KMS-11 (cell line): ENCODE measurements around the gene TEX22.

ENCODE experiments used
- H2AFZ ChIP-seq: fragments of 200-600 bp; sonication (generic); 2 replicates; pipeline ENCODE4 v1.6.1; 2016; ENCODE audit warnings: antibody characterized with exemption, mixed run types, low read depth
- H3K27ac ChIP-seq: fragments of 200-600 bp; sonication (generic); 2 replicates; pipeline ENCODE4 v1.6.1; 2016; ENCODE audit warnings: mild to moderate bottlenecking, mixed run types
- H3K27me3 ChIP-seq: fragments of 200-600 bp; sonication (generic); 2 replicates; pipeline ENCODE4 v1.6.1; 2017; ENCODE audit warnings: mild to moderate bottlenecking, low read depth, mixed run types, moderate library complexity; ENCODE audit not compliant: insufficient read depth
- H3K36me3 ChIP-seq: fragments of 200-600 bp; sonication (generic); 2 replicates; pipeline ENCODE4 v1.6.1; 2017; ENCODE audit warnings: mild to moderate bottlenecking, mixed run types; ENCODE audit not compliant: insufficient read depth
- H3K4me1 ChIP-seq: fragments of 200-600 bp; sonication (generic); 2 replicates; pipeline ENCODE4 v1.6.1; 2016; ENCODE audit warnings: mild to moderate bottlenecking, low read depth, mixed run types; ENCODE audit not compliant: poor library complexity, severe bottlenecking
- H3K4me2 ChIP-seq: fragments of 200-600 bp; sonication (generic); 2 replicates; pipeline ENCODE4 v1.7.0; 2016; ENCODE audit warnings: mild to moderate bottlenecking, mixed run types
- H3K4me3 ChIP-seq: fragments of 200-600 bp; sonication (generic); IDR thresholded peaks from 2 replicates; pipeline ENCODE4 v1.6.1; 2017; ENCODE audit warnings: low read depth, low read length, mixed read lengths; ENCODE audit not compliant: insufficient read depth
- H3K79me2 ChIP-seq: fragments of 200-600 bp; sonication (generic); 2 replicates; pipeline ENCODE4 v1.6.1; 2016; ENCODE audit warnings: low read depth, mixed run types; ENCODE audit not compliant: insufficient read depth
- H3K9ac ChIP-seq: fragments of 200-600 bp; sonication (generic); 2 replicates; pipeline ENCODE4 v1.6.1; 2016; ENCODE audit warnings: mild to moderate bottlenecking, mixed run types
- H4K20me1 ChIP-seq: fragments of 200-600 bp; sonication (generic); 2 replicates; pipeline ENCODE4 v1.6.1; 2016; ENCODE audit warnings: mild to moderate bottlenecking, mixed run types; ENCODE audit not compliant: insufficient read depth
- TF ChIP-seq, protein P1 (sequence below): fragments of 200-600 bp; sonication (generic); conservative IDR thresholded peaks from 2 replicates; pipeline ENCODE4 v1.6.1; 2017; ENCODE audit warnings: low read depth, mild to moderate bottlenecking, antibody characterized with exemption, low read length, moderate library complexity, mixed read lengths

TEX22 gene

GRCh38 chr14:105378873-105379685 lies 19.3 kb upstream of the TEX22 start:
- TF ChIP-seq, protein P1, sequence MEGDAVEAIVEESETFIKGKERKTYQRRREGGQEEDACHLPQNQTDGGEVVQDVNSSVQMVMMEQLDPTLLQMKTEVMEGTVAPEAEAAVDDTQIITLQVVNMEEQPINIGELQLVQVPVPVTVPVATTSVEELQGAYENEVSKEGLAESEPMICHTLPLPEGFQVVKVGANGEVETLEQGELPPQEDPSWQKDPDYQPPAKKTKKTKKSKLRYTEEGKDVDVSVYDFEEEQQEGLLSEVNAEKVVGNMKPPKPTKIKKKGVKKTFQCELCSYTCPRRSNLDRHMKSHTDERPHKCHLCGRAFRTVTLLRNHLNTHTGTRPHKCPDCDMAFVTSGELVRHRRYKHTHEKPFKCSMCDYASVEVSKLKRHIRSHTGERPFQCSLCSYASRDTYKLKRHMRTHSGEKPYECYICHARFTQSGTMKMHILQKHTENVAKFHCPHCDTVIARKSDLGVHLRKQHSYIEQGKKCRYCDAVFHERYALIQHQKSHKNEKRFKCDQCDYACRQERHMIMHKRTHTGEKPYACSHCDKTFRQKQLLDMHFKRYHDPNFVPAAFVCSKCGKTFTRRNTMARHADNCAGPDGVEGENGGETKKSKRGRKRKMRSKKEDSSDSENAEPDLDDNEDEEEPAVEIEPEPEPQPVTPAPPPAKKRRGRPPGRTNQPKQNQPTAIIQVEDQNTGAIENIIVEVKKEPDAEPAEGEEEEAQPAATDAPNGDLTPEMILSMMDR = no peak
- H3K36me3 ChIP-seq = no peaks in the 10 kb centered on the region
- no peak overlapping the region for H3K9ac ChIP-seq

GRCh38 chr14:105379946-105380345 lies 18.4 kb upstream of the TEX22 start:
- Histone ChIP-seq H3K4me1 (no peaks in the 10 kb centered on the region), H4K20me1 (no peaks in the 10 kb centered on the region), H3K27me3 (no peaks in the 10 kb centered on the region), H3K4me3 (no peak overlapping the region), H3K27ac (no peak overlapping the region), H3K4me2 (no peak overlapping the region), H3K79me2 (no peaks in the 10 kb centered on the region), H3K9ac (no peak overlapping the region), H2AFZ (no peak overlapping the region), H3K36me3 (no peaks in the 10 kb centered on the region)
- TF ChIP-seq, protein P1 = no peak

More at GRCh38 chr14:105378873-105379685, 19.3 kb upstream of the TEX22 start:
- H3K27ac ChIP-seq = no peak overlapping the region
- no peaks in the 10 kb centered on the region for H3K4me1 ChIP-seq
- H2AFZ ChIP-seq = no peak overlapping the region
- H4K20me1 ChIP-seq = no peaks in the 10 kb centered on the region
- no peak overlapping the region for H3K4me2 ChIP-seq
- no peaks in the 10 kb centered on the region for H3K27me3 ChIP-seq
- no peak overlapping the region for H3K4me3 ChIP-seq
- no peaks in the 10 kb centered on the region for H3K79me2 ChIP-seq

- no peaks in the 10 kb centered on the region for H3K4me1 ChIP-seq
- H3K9ac ChIP-seq = no peak overlapping the region
- H4K20me1 ChIP-seq = no peaks in the 10 kb centered on the region
- no peak overlapping the region for H3K4me3 ChIP-seq
- no peak overlapping the region for H3K4me2 ChIP-seq
- no peaks in the 10 kb centered on the region for H3K27me3 ChIP-seq
- H3K36me3 ChIP-seq = no peaks in the 10 kb centered on the region
- no peak overlapping the region for H2AFZ ChIP-seq
- TF ChIP-seq, protein P1 = no peak
- no peaks in the 10 kb centered on the region for H3K79me2 ChIP-seq
- no peak overlapping the region for H3K27ac ChIP-seq
Observed at GRCh38 chr14:105380756-105381155, 17.6 kb upstream of the TEX22 start.

DNA sequence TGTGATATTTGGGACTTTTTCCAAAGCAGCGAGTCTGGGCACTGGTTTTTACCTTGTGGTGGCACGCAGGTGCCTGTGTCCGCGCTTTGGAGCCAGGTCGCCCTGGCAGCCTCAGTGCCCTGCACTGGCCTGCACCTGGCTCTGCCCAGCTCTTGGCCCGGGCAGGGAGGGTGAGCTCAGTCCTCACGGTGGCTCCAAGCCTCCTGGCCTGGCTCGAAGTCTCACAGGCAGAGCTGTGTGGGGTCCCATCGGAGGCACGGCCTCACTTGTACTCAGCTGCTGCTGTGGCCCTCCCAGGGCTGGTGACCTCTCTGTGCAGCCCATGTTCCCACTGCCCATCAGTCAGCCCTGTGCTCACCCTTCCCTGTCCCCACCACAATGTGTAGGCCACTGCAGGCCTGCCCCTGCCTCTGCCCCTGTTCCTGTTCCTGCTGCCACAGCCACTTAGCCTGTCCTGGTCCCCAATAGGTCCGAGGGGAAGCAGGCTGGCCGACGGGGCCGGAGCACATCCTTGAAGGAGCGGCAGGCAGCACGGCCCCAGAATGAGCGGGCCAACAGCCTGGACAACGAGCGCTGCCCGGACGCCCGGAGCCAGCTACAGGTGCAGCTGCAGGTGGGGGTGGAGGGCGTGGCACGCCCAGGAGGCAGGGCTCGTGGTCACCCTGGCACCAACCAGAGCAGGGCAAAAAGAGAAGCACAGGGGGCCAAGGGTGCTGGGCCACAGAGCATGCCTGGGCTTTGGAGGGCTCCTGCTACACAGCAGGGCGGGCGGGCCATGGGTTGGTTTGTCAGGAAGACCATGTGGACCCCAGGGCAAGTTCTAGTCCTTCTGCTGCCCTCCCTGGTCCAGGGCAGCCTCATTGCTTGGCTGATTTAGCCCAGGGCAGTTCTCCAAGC lies 16.6 kb upstream of the TEX22 start:
- H3K27ac ChIP-seq = no peak overlapping the region
- TF ChIP-seq, protein P1 = no peak
- no peaks in the 10 kb centered on the region for H3K79me2 ChIP-seq
- H3K4me1 ChIP-seq = no peaks in the 10 kb centered on the region
- H4K20me1 ChIP-seq = no peaks in the 10 kb centered on the region
- no peak overlapping the region for H2AFZ ChIP-seq
- H3K27me3 ChIP-seq = no peaks in the 10 kb centered on the region
- no peak overlapping the region for H3K4me3 ChIP-seq
- H3K36me3 ChIP-seq = no peaks in the 10 kb centered on the region
- no peak overlapping the region for H3K9ac ChIP-seq
- no peak overlapping the region for H3K4me2 ChIP-seq
